Gastrocnemius medialis (tissue), 4 donors: ENCODE results near the gene PREPL. TPM values are rescaled to one million over a fixed set of nuclear protein-coding genes. Genes with fewer than 3 reads are reported as not detected.

Experiments
- ATAC-seq, 2 donors: fragments of 150-250 bp; one replicate each; pipeline ENCODE4 v1.9.1; 2016
- DNase-seq, 2 donors: peaks; one replicate each; pipeline ENCODE4 v3.0.0-alpha.2; 2019
- H3K27ac ChIP-seq, 4 donors: fragments of 200-600 bp; sonication (generic); 1 replicate in 1 of 4; 2 replicates in 3 of 4; pipeline ENCODE4 v1.5.1; 2016 to 2018; ENCODE audit warnings: mild to moderate bottlenecking in 2 of 4, moderate library complexity in 1 of 4
- H3K27me3 ChIP-seq, 3 donors: fragments of 200-600 bp; sonication (generic) in 2 of 3; 1 replicate in 1 of 3; 2 replicates in 2 of 3; pipeline versions ENCODE4 v1.5.1 to v1.6.0; 2016 to 2019; ENCODE audit warnings: mild to moderate bottlenecking in 1 of 3, moderate library complexity in 1 of 3
- H3K36me3 ChIP-seq, 2 donors: fragments of 200-600 bp; sonication (generic) in 1 of 2; one replicate each; pipeline ENCODE4 v1.5.1; 2017 to 2018
- H3K4me1 ChIP-seq, 2 donors: fragments of 200-600 bp; sonication (generic) in 1 of 2; one replicate each; pipeline ENCODE4 v1.5.1; 2016 to 2017; ENCODE audit warnings: mild to moderate bottlenecking in 2 of 2
- H3K4me3 ChIP-seq, 4 donors: fragments of 200-600 bp; sonication (generic) in 3 of 4; 1 replicate in 1 of 4; 2 replicates in 3 of 4; pipeline ENCODE4 v1.5.1; 2016 to 2019; ENCODE audit warnings: mild to moderate bottlenecking in 2 of 4
- H3K9me3 ChIP-seq, 3 donors: fragments of 200-600 bp; sonication (generic) in 2 of 3; 1 replicate in 1 of 3; 2 replicates in 2 of 3; pipeline ENCODE4 v1.5.1; 2016 to 2019
- POLR2A ChIP-seq, 2 donors: fragments of 450-650 bp; IDR thresholded peaks; one replicate each; pipeline ENCODE4 v1.6.1; 2017; ENCODE audit warnings: antibody characterized with exemption in 2 of 2, mild to moderate bottlenecking in 2 of 2, moderate library complexity in 2 of 2
- in situ Hi-C, 4 donors: fragments of 200-750 bp; cut with MboI; loops; one replicate each; pipeline versions ENCODE4 v1.15.0 to v1.8.0; 2017; ENCODE audit warnings: low sequenced_read_pairs in 4 of 4
- intact Hi-C: fragments of 100-400 bp; cut with DNase I; formaldehyde crosslinking; loops from one replicate; pipeline ENCODE4 v1.15.1; 2023; ENCODE audit warnings: low total_unique reads
- total RNA-seq, 4 donors: library from RNA; depleted of rRNA; stranded (reverse); fragments of >200 nt; gene quantifications; one replicate each; pipeline versions ENCODE4 v1.1.0 to v1.2.3, GENCODE V29; 2016
- TF ChIP-seq, protein P1 (sequence below), 5 experiments: fragments of 450-650 bp in 3 of 5; fragments of 200-600 bp in 2 of 5; sonication (generic) in 2 of 5; IDR thresholded peaks in 4 of 5; conservative IDR thresholded peaks in 1 of 5; 1 replicate in 4 of 5; 2 replicates in 1 of 5; pipeline ENCODE4 v1.5.1; 2016 to 2019; ENCODE audit warnings: antibody characterized with exemption in 5 of 5, mild to moderate bottlenecking in 3 of 5, moderate library complexity in 3 of 5

The PREPL gene
- total RNA-seq, 4 donors from 2014 or later: 27.3 to 60.0 (median 52.3) TPM

DNA sequence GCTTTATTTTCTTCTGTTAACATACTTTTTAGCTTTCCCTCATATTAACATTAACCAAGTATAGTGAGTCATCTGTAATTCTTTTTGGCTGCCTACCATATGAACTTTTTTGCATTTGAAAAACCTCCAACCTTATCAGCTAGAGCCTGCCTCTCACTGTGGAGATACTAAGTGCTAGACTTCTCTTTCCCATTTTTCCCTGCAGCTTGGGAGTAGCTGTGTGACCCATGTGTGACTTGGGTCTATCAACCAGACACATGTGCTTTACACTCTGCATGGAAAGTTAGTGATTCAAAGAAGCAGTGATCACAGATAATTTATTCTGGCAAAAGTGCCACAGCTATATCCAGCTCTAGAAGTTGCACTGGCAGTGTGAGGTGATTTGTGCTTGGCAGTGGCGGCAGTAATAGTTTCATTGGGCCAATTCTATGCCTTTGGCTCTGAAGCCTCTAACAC, 36.3 kb downstream of the PREPL start:
- ATAC-seq (no peak), DNase-seq (no peak)
- in situ Hi-C loops (no loop called here), intact Hi-C loops (no loop called here)
- Histone ChIP-seq H3K4me1 (peaks cover 17 to 32% of the 10 kb centered on the region in 2 donors), H3K36me3 (peaks cover 2 to 69% of the 10 kb centered on the region in 2 donors), H3K27me3 (no peaks in the 10 kb centered on the region), H3K4me3 (no peak overlapping the region), H3K9me3 (no peaks in the 10 kb centered on the region), H3K27ac (peak overlapping the region; percentile 12 to 71 (median 42))
- TF ChIP-seq POLR2A (IDR thresholded peaks at IDR 0.05): no peak
- TF ChIP-seq, protein P1, sequence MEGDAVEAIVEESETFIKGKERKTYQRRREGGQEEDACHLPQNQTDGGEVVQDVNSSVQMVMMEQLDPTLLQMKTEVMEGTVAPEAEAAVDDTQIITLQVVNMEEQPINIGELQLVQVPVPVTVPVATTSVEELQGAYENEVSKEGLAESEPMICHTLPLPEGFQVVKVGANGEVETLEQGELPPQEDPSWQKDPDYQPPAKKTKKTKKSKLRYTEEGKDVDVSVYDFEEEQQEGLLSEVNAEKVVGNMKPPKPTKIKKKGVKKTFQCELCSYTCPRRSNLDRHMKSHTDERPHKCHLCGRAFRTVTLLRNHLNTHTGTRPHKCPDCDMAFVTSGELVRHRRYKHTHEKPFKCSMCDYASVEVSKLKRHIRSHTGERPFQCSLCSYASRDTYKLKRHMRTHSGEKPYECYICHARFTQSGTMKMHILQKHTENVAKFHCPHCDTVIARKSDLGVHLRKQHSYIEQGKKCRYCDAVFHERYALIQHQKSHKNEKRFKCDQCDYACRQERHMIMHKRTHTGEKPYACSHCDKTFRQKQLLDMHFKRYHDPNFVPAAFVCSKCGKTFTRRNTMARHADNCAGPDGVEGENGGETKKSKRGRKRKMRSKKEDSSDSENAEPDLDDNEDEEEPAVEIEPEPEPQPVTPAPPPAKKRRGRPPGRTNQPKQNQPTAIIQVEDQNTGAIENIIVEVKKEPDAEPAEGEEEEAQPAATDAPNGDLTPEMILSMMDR (IDR thresholded peaks at IDR 0.05 in 4 of 5, conservative IDR thresholded peaks at IDR 0.05 in 1 of 5): no peak

- Histone ChIP-seq H3K27me3 (no peaks in the 10 kb centered on the region), H3K36me3 (peaks cover 2 to 76% of the 10 kb centered on the region in 2 donors), H3K9me3 (no peaks in the 10 kb centered on the region), H3K27ac (no peak overlapping the region), H3K4me1 (peaks cover 12 to 16% of the 10 kb centered on the region in 2 donors), H3K4me3 (no peak overlapping the region)
- DNase-seq (no peak), ATAC-seq (no peak)
- in situ Hi-C loops: no loop called here
- TF ChIP-seq POLR2A (IDR thresholded peaks at IDR 0.05): no peak
- TF ChIP-seq, protein P1 (IDR thresholded peaks at IDR 0.05 in 4 of 5, conservative IDR thresholded peaks at IDR 0.05 in 1 of 5): no peak
- intact Hi-C loops: no loop called here
Observed at GRCh38 chr2:44321360-44321759, 39.9 kb downstream of the PREPL start.

- ATAC-seq: no peak
- in situ Hi-C loops: no loop called here
- Histone ChIP-seq H3K4me3 (no peak overlapping the region), H3K4me1 (peaks cover 7 to 11% of the 10 kb centered on the region in 2 donors), H3K36me3 (peaks cover 2 to 82% of the 10 kb centered on the region in 2 donors), H3K27ac (no peak overlapping the region), H3K9me3 (no peaks in the 10 kb centered on the region), H3K27me3 (no peaks in the 10 kb centered on the region)
- intact Hi-C loops: no loop called here
- no peak for TF ChIP-seq POLR2A (IDR thresholded peaks at IDR 0.05)
- TF ChIP-seq, protein P1 (IDR thresholded peaks at IDR 0.05 in 4 of 5, conservative IDR thresholded peaks at IDR 0.05 in 1 of 5): no peak
- no peak for DNase-seq
Observed at GRCh38 chr2:44320832-44321231, 40.5 kb downstream of the PREPL start.

DNA sequence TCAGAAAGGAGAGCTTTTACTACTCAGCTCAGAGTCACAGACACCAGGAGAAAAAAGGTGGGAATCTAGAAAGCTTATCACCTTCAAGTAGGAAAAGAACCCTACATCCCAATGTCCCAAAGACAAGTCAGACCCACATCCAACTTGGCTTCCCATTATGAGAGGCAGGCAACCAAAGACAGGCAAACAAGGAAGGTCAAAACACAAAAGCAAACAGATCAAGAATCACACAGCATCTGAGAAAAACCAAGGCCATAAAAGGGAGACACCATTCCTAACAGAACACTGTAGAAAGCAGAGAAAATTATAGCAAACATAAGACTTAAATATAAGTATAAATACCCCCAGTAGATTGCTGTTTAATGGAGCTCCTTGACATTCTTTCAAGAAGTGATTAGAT, 45.3 kb downstream of the PREPL start:
- no peak overlapping the region for H3K4me3 ChIP-seq
- no peak for TF ChIP-seq POLR2A (IDR thresholded peaks at IDR 0.05)
- TF ChIP-seq, protein P1 (IDR thresholded peaks at IDR 0.05 in 4 of 5, conservative IDR thresholded peaks at IDR 0.05 in 1 of 5): no peak
- H3K4me1 ChIP-seq: no peaks in the 10 kb centered on the region
- in situ Hi-C loops: no loop called here
- no peaks in the 10 kb centered on the region for H3K27me3 ChIP-seq
- ATAC-seq: no peak
- intact Hi-C loops: no loop called here
- peaks cover 0 to 2% (median 0%) of the 10 kb centered on the region in 3 donors for H3K9me3 ChIP-seq
- H3K36me3 ChIP-seq: peaks cover 0 to 91% of the 10 kb centered on the region in 2 donors
- DNase-seq: no peak
- H3K27ac ChIP-seq: no peak overlapping the region

GRCh38 chr2:44314362-44314761, 46.9 kb downstream of the PREPL start:
- no peaks in the 10 kb centered on the region for H3K4me1 ChIP-seq
- TF ChIP-seq POLR2A (IDR thresholded peaks at IDR 0.05): no peak
- TF ChIP-seq, protein P1 (IDR thresholded peaks at IDR 0.05 in 4 of 5, conservative IDR thresholded peaks at IDR 0.05 in 1 of 5): no peak
- intact Hi-C loops: no loop called here

More at GRCh38 chr2:44314362-44314761, 46.9 kb downstream of the PREPL start:
- in situ Hi-C loops: no loop called here
- DNase-seq (no peak), ATAC-seq (no peak)
- no peak overlapping the region for H3K27ac ChIP-seq
- no peak overlapping the region for H3K4me3 ChIP-seq
- no peaks in the 10 kb centered on the region for H3K27me3 ChIP-seq
- H3K36me3 ChIP-seq: peaks cover 0 to 90% of the 10 kb centered on the region in 2 donors
- H3K9me3 ChIP-seq: peaks cover 0 to 6% (median 5%) of the 10 kb centered on the region in 3 donors
